Left hindlimb (tissue), 1 donor: ENCODE measurements around the gene MSI2.

Experiments
- DNase-seq: peaks from one replicate; pipeline ENCODE4 v3.0.0-alpha.2; 2018

MSI2 gene

GRCh38 chr17:57467226-57467625 lies 210.9 kb downstream of the MSI2 start:
- DNase-seq, result no peak

DNA sequence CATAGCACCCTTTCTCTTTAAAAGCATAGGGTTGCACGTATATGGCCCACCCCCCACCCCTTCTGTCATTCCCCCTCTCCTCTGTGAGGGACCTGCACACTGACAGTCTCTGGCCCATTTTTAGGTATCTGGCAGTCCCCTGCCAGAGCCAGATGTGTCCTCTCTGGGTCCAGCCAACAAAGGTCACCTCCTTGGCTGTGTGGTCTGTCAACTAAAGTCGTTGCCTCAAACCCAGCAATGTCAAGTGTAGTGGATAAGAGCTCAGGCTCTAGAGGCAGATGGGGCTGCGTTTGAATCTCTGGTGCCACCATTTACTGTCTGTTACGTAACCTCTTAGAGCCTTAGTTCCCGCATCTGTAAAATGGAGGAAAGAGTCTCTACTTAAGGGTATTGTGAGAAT lies 211.5 kb downstream of the MSI2 start:
- DNase-seq, result no peak

GRCh38 chr17:57468932-57469775 lies 212.8 kb downstream of the MSI2 start:
- no peak for DNase-seq

DNA sequence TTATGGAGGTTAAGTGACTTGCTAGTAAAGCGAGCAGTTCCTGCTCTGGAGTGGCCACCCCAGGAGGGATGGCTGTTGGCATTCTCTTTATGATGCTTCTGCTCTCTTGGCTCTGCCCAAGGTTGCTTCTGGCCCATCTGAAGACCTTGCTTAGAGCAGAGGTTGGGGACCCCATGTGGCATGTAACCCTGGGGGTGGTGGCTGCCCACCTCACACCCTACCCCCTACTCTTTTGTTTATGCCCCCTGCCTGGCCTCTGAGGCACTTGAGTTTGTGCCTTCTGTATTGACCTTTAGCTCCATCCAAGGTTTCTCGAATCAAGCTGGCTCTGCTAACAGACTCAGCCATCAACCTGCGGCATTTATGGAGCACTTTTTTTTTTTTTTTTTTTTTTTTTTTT lies 214.6 kb downstream of the MSI2 start:
- DNase-seq, result no peak

DNA sequence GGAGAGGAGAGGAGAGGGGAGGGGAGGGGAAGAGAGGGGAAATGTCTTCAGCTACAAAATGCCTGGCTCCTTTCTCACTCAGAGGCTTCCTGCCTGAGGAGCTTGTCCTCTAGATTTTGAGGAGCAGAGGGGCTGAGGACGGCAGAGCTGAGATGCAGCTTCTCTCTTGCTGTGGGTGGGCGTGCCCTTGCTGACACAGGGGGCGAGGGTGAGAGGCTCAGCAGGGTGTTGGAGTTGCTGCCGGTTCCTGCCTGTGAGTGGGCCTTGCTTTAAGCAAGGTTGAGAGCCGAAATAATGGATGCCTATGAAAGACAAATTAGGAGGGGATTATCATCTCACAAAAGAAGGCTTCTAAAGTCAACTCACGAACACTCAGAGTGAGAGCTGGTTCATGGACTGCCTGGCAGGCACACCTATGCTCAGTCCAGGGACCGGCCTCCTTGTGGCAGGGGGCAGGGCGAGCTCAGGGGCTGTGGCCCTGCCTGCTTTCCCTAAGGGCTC lies 215.6 kb downstream of the MSI2 start:
- DNase-seq, result no peak

DNA sequence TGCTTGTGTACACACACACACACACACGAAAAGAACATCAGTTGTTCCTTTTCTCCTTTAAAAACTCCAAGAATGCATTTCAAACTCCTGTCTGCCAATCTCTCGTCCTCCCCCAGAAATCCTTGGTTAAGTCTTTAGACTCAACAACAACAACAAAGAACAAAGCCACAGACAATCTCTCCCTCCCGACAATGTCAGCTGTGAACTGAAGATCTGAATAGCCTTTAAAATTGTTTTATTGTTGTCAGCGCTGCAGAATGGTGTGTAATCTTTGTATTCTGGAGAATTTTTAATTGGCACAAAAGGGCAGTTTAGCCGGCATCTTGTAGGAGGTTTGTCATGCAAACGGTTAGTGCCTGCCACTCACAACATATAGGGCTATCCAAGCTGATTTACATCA lies 219.5 kb downstream of the MSI2 start:
- no peak for DNase-seq

- no peak for DNase-seq
Measured at GRCh38 chr17:57477522-57478362, 221.4 kb downstream of the MSI2 start.

DNA sequence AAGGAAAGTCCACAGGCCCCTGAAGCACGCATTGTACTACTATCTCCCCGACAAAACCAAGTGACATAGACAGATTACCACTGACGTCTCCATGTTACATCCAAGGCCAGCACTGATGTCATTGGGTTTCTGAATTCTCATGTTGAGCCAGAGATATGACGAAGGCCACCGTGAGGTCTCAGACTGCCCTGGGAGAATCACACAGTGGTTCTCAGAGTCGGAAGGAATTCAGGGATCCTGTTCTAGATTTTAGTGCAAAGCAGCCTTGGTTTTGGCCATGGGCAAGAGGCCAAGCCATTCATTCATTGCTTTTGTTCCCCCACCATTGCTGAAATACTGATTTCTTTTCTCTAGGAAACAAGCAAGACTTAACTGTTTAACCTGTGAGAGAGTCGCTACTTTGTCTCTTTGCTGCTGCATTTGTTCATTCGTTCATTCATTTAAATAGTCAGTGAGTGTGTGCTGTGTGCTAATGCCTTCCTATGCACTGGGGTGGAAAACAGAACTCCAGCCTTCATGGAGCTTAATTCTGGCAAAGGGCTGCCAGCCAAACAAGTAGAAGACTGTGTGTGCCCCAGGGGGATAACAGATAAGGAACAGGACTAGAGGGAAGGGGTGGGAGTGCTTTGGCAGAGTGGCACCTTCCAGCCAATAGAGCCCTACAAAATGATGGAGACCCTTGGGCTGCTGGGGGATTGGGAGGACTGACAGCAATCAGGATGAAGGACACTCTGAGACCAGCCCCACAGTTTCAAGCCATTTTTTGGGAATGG lies 222.3 kb downstream of the MSI2 start:
- DNase-seq, result no peak

- DNase-seq, result no peak
Measured at GRCh38 chr17:57480438-57481196, 224.3 kb downstream of the MSI2 start.

- no peak for DNase-seq
Measured at GRCh38 chr17:57481910-57482391, 225.6 kb downstream of the MSI2 start.

- no peak for DNase-seq
Measured at GRCh38 chr17:57482657-57483056, 226.3 kb downstream of the MSI2 start.

DNA sequence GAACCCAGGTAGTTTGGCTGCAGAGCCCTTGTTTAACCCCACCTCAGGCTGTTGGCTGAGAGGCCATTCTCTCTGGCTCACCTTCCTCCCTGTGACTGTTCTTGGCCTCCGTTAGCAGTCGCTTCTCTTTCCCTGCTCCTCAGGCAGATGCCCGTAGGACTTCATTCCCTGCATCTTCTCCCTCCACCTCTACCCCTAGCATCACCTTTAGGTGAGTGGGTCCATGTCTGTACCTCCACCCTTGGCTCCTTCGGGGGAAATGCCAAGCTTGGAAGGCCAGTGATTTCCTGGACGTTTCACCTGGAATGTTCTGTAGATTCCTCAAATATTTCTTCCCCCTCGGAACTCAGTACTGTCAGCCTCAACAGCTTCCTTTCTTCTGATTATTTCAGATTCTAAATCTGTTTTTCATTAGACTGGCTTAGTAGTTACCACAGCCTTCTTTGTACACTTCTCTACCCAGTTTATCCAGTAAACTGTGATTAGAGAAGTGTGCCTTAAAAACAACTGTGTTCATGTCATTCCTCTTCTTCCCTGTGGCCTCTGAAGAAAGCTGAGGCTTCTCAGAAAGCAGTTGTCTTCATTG lies 227.9 kb downstream of the MSI2 start:
- DNase-seq, result no peak

GRCh38 chr17:57484826-57485565 lies 228.7 kb downstream of the MSI2 start:
- no peak for DNase-seq

DNA sequence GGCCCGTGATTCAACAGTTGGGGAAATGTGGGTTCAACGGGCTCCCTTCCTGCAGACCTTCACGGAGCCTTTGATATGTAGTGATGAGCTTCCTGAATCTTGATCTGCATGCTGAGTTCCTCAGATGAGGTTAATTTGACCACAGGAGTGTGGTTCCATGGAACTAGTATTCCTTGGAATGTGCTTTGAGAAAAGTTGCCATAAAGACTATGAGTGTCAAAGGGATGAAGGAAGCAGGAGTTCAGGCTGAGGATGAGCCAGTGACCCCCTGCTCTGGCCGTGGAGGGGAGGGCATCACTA lies 229.2 kb downstream of the MSI2 start:
- no peak for DNase-seq

- DNase-seq, result no peak
Measured at GRCh38 chr17:57485916-57486881, 229.9 kb downstream of the MSI2 start.

GRCh38 chr17:57486882-57487301 lies 230.6 kb downstream of the MSI2 start:
- DNase-seq, result no peak

DNA sequence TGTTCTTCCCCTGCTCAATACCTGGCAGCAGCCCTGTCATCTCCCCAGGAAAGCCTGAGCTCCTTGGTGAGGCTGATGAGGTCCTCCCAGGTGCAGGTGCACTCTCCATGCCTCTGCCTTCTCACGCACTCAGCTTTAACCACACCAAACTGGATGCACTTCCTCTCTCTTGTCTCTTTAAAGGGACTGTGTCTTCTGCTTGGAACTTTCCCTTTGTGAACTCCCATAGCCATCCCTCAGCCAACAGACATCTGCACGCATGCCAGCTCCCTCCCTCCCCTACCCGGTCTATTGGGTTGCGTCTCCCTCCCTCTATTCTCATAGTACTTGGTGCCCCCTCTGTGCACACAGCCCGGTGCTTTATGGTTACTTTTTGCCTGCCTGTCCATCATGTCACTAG lies 231.2 kb downstream of the MSI2 start:
- no peak for DNase-seq

GRCh38 chr17:57488856-57489255 lies 232.5 kb downstream of the MSI2 start:
- no peak for DNase-seq

GRCh38 chr17:57489321-57489720 lies 233.0 kb downstream of the MSI2 start:
- no peak for DNase-seq
